Uterus (tissue), 4 donors: ENCODE data around the gene ITSN2. TPM values are rescaled to one million over a fixed set of nuclear protein-coding genes. Genes with fewer than 3 reads are reported as not detected.

Experiments used
- DNase-seq, 2 donors: peaks; one replicate each; pipeline ENCODE4 v3.0.0-alpha.2; 2019 to 2020
- H3K27ac ChIP-seq, 2 donors: fragments of 200-600 bp; sonication (generic); 1 replicate in 1 of 2; 2 replicates in 1 of 2; pipeline ENCODE4 v1.5.1; 2016 to 2018
- H3K27me3 ChIP-seq, 2 donors: fragments of 200-600 bp; sonication (generic); one replicate each; pipeline ENCODE4 v1.5.1; 2018 to 2019; ENCODE audit warnings: control low read depth in 1 of 2
- H3K36me3 ChIP-seq, 2 donors: fragments of 200-600 bp; sonication (generic); one replicate each; pipeline ENCODE4 v1.5.1; 2019; ENCODE audit warnings: control low read depth in 1 of 2
- H3K4me1 ChIP-seq, 2 donors: fragments of 200-600 bp; sonication (generic); one replicate each; pipeline ENCODE4 v1.5.1; 2018 to 2019; ENCODE audit warnings: control low read depth in 1 of 2
- H3K4me3 ChIP-seq, 2 donors: fragments of 200-600 bp; sonication (generic); 1 replicate in 1 of 2; 2 replicates in 1 of 2; pipeline ENCODE4 v1.5.1; 2018 to 2019; ENCODE audit warnings: mild to moderate bottlenecking in 1 of 2
- H3K9me3 ChIP-seq, 2 donors: fragments of 200-600 bp; sonication (generic); one replicate each; pipeline ENCODE4 v1.5.1; 2019; ENCODE audit warnings: control low read depth in 1 of 2
- CTCF ChIP-seq, 4 experiments: fragments of 200-600 bp in 2 of 4; fragments of 450-650 bp in 2 of 4; sonication (generic) in 2 of 4; IDR thresholded peaks; one replicate each; pipeline ENCODE4 v1.5.1; 2016 to 2019; ENCODE audit warnings: antibody characterized with exemption in 4 of 4, mild to moderate bottlenecking in 2 of 4, moderate library complexity in 1 of 4
- POLR2A ChIP-seq, 2 donors: fragments of 450-650 bp; IDR thresholded peaks; one replicate each; pipeline ENCODE4 v1.6.1; 2016; ENCODE audit warnings: antibody characterized with exemption in 2 of 2, mild to moderate bottlenecking in 1 of 2, moderate library complexity in 1 of 2
- intact Hi-C: fragments of 100-400 bp; cut with DNase I; formaldehyde crosslinking; loops from one replicate; pipeline ENCODE4 v1.15.1; 2023; ENCODE audit warnings: low total_unique reads
- total RNA-seq, 4 donors: library from RNA; depleted of rRNA in 3 of 4; stranded (reverse); fragments of >200 nt in 3 of 4; gene quantifications; one replicate each; pipeline versions ENCODE4 v1.1.0 to v1.2.4, GENCODE V29; 2014 to 2023
- donor health status: DM: yes; HTN: yes; CAD: no.

Gene ITSN2
- total RNA-seq, 4 donors from 2014 or later = 11.0 to 71.9 (median 56.2) TPM

DNA sequence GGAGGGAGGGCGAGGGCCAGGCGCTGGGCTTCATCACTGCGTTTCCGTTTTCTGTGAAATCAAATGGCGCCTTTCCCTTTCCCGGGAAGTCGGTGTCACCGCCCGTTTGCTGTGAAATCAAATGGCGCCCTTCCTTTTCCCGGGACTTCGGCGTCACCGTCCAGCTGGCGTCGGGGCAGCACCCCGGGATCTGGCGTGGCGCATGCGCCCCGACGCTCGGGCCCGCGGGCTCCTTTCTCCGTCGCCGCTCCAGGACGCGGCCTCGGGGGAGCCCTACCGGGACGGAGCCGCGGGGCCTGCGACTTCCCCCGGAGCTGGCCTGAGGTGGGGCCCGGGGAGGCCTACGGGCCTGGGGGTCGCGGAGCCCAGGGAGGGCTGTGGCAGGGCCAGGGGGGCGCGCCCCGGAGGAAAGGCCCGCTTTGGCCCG, 185.5 kb downstream of the ITSN2 start, which contains the start of gene FAM228A:
Gene FAM228A (plus strand): TSS at position 203 of the 427 bp plus-strand sequence. CDS start 428 bp downstream, outside the sequence.
- no peak within 1 kb of the TSS for H3K27ac ChIP-seq
- no peak within 1 kb of the TSS for H3K4me3 ChIP-seq
- no peaks in the 10 kb centered on the region for H3K9me3 ChIP-seq
- no peaks in the 10 kb centered on the region for H3K4me1 ChIP-seq
- intact Hi-C loops = no loop called here
- no peaks in the 10 kb centered on the region for H3K27me3 ChIP-seq
- H3K36me3 ChIP-seq = no peaks in the 10 kb centered on the region
- no peak for TF ChIP-seq POLR2A (IDR thresholded peaks at IDR 0.05)
- no peak for TF ChIP-seq CTCF (IDR thresholded peaks at IDR 0.05)
- DNase-seq = no peak

DNA sequence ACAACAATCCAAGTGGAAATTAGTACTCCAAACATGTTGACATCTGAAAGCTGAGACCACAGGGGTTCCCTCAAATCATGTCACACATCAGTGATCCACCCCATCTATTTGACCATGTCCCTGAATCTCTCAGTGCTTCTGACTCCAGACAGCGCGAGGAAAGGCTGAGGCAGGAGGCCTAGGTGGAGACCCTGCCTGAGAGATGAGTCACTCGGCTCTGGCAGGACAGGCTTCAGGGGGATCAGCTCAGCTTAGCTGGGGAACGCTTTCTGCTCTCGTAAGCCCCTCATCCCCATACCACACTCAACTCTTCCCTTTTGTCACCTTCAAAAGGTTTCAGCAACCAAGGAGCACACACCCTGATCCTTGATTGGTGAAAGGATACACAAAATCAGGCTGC, 191.3 kb downstream of the ITSN2 start:
- intact Hi-C loops = no loop called here
- H3K27ac ChIP-seq = no peak overlapping the region
- H3K36me3 ChIP-seq = no peaks in the 10 kb centered on the region
- H3K4me1 ChIP-seq = no peaks in the 10 kb centered on the region
- no peak overlapping the region for H3K4me3 ChIP-seq
- no peaks in the 10 kb centered on the region for H3K27me3 ChIP-seq
- no peak for DNase-seq
- H3K9me3 ChIP-seq = no peaks in the 10 kb centered on the region
- TF ChIP-seq CTCF (IDR thresholded peaks at IDR 0.05) = no peak
- TF ChIP-seq POLR2A (IDR thresholded peaks at IDR 0.05) = no peak

DNA sequence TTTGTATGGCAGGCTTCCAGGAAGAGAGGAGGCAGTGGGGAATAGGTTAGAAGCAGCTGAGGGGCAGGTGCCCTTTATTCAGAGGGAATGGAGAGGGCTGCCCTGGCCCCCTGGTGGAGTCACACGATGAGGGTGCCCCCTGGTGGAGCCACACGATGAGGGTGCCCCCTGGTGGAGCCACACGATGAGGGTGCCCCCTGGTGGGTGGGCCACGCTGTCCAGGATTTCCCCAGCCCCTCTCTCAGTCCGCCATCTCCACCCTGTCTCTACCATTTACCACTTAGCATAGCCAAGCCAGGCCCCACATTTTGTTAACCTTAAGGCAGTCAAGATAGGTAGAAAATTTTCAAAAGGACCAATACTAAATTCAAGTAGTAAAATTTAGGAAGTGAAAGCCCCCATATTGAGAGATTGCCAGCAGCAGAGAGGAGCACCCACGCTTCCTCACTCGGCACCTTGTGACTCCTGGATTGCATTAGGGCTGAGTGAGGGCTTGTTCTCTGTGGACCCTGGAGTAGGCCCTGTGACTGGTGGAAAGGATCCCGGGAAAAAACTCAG, 195.8 kb downstream of the ITSN2 start:
- intact Hi-C loops = no loop called here

GRCh38 chr2:24163601-24164000, 196.7 kb downstream of the ITSN2 start:
- peaks cover 0 to 9% of the 10 kb centered on the region in 2 donors for H3K9me3 ChIP-seq
- no peak overlapping the region for H3K4me3 ChIP-seq
- H3K27ac ChIP-seq = no peak overlapping the region
- H3K4me1 ChIP-seq = no peaks in the 10 kb centered on the region
- no peaks in the 10 kb centered on the region for H3K36me3 ChIP-seq
- no peaks in the 10 kb centered on the region for H3K27me3 ChIP-seq
- TF ChIP-seq CTCF (IDR thresholded peaks at IDR 0.05) (no peak), POLR2A (IDR thresholded peaks at IDR 0.05) (no peak)
- intact Hi-C loops = no loop called here
- no peak for DNase-seq

More for the DNA sequence above, 195.8 kb downstream of the ITSN2 start:
- DNase-seq = no peak
- no peak overlapping the region for H3K4me3 ChIP-seq
- H3K4me1 ChIP-seq = no peaks in the 10 kb centered on the region
- H3K27me3 ChIP-seq = no peaks in the 10 kb centered on the region
- H3K36me3 ChIP-seq = no peaks in the 10 kb centered on the region
- peak; percentile 7 to 60 (median 16) for TF ChIP-seq CTCF (IDR thresholded peaks at IDR 0.05)
- no peak for TF ChIP-seq POLR2A (IDR thresholded peaks at IDR 0.05)
- H3K27ac ChIP-seq = no peak overlapping the region
- peaks cover 0 to 9% of the 10 kb centered on the region in 2 donors for H3K9me3 ChIP-seq

DNA sequence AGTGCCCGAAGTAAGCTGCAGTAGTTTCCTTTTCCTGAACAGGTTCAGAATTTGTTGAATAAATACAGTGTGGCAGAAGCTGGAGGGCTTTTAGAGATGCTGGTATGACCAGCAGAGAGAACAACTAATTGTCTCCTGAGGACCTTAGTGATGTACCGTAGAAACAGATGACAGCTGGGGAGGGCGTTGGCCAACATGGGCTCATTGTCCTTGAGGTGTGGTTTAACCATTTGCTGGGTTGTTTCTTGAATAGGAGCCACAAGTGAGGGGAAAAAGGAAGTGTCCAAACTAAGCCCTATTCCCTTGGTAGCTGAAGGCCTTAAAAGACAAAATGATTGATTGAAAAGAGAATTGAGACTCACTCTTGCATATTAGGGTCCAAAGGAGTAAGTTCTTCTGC, 197.2 kb downstream of the ITSN2 start:
- Histone ChIP-seq H3K9me3 (peaks cover 0 to 9% of the 10 kb centered on the region in 2 donors), H3K4me3 (no peak overlapping the region), H3K36me3 (no peaks in the 10 kb centered on the region), H3K27me3 (no peaks in the 10 kb centered on the region), H3K4me1 (no peaks in the 10 kb centered on the region), H3K27ac (no peak overlapping the region)
- intact Hi-C loops = no loop called here
- DNase-seq = no peak
- TF ChIP-seq POLR2A (IDR thresholded peaks at IDR 0.05) (no peak), CTCF (IDR thresholded peaks at IDR 0.05) (no peak)
